H9 (cell line): ENCODE data around the gene DAB1. TPM values are rescaled to one million over a fixed set of nuclear protein-coding genes. Genes with fewer than 3 reads are reported as not detected.

Experiments
- DNase-seq: peaks from one replicate; pipeline ENCODE4 v3.0.0-alpha.2; 2017
- H2AFZ ChIP-seq: one replicate; pipeline ENCODE4 v1.6.1; 2013; ENCODE audit warnings: mild to moderate bottlenecking, low read length, control low read depth, moderate library complexity
- H2AK5ac ChIP-seq: 2 replicates; pipeline ENCODE4 v1.6.1; 2013; ENCODE audit warnings: low read length, control low read depth, mixed read lengths; ENCODE audit not compliant: insufficient read length
- H2BK120ac ChIP-seq: one replicate; pipeline ENCODE4 v1.6.1; 2013; ENCODE audit warnings: low read depth, mild to moderate bottlenecking, low read length, control low read depth, inconsistent platforms; ENCODE audit not compliant: poor library complexity, severe bottlenecking
- H2BK12ac ChIP-seq: 2 replicates; pipeline ENCODE4 v1.6.1; 2013; ENCODE audit warnings: low read length, control low read depth, mixed read lengths, low read depth; ENCODE audit not compliant: insufficient read length
- H2BK15ac ChIP-seq: 2 replicates; pipeline ENCODE4 v1.6.1; 2013; ENCODE audit warnings: low read depth, low read length, control low read depth
- H2BK20ac ChIP-seq: one replicate; pipeline ENCODE4 v1.6.1; 2013; ENCODE audit warnings: low read depth, mild to moderate bottlenecking, low read length, control low read depth, inconsistent platforms; ENCODE audit not compliant: poor library complexity, severe bottlenecking
- H2BK5ac ChIP-seq: 2 replicates; pipeline ENCODE4 v1.6.1; 2013; ENCODE audit warnings: low read length, control low read depth, mixed read lengths; ENCODE audit not compliant: insufficient read length
- H3K14ac ChIP-seq: 2 replicates; pipeline ENCODE4 v1.6.1; 2013; ENCODE audit warnings: low read length, control low read depth; ENCODE audit not compliant: insufficient read depth
- H3K18ac ChIP-seq: 2 replicates; pipeline ENCODE4 v1.6.1; 2013; ENCODE audit warnings: low read depth, mild to moderate bottlenecking, mixed read lengths, low read length, control low read depth; ENCODE audit not compliant: insufficient read length
- H3K23ac ChIP-seq: 2 replicates; pipeline ENCODE4 v1.6.1; 2013; ENCODE audit warnings: low read length, control low read depth, mixed read lengths, low read depth; ENCODE audit not compliant: insufficient read length
- H3K23me2 ChIP-seq: 2 replicates; pipeline ENCODE4 v1.6.1; 2013; ENCODE audit warnings: low read depth, mild to moderate bottlenecking, mixed read lengths, low read length, control low read depth; ENCODE audit not compliant: insufficient read length, poor library complexity, severe bottlenecking
- H3K27ac ChIP-seq: 2 replicates; pipeline ENCODE4 v1.5.1; 2013; ENCODE audit warnings: low read length, control low read depth, mixed read lengths, low read depth; ENCODE audit not compliant: insufficient read length
- H3K27me3 ChIP-seq: 2 replicates; pipeline ENCODE4 v1.6.1; 2013; ENCODE audit warnings: low read length, control low read depth, inconsistent platforms; ENCODE audit not compliant: insufficient read depth
- H3K4ac ChIP-seq: 2 replicates; pipeline ENCODE4 v1.6.1; 2013; ENCODE audit warnings: low read depth, mild to moderate bottlenecking, control low read depth, inconsistent platforms, low read length, moderate library complexity
- H3K4me1 ChIP-seq: 2 replicates; pipeline ENCODE4 v1.6.1; 2013; ENCODE audit warnings: low read length, control low read depth, inconsistent platforms; ENCODE audit not compliant: insufficient read depth
- H3K4me2 ChIP-seq: 2 replicates; pipeline ENCODE4 v1.6.1; 2013; ENCODE audit warnings: low read length, control low read depth, mixed read lengths; ENCODE audit not compliant: insufficient read length, insufficient read depth
- H3K56ac ChIP-seq: 2 replicates; pipeline ENCODE4 v1.6.1; 2013; ENCODE audit warnings: low read depth, mild to moderate bottlenecking, mixed read lengths, low read length, control low read depth; ENCODE audit not compliant: insufficient read length
- H3K79me1 ChIP-seq: 2 replicates; pipeline ENCODE4 v1.6.1; 2013; ENCODE audit warnings: low read depth, mild to moderate bottlenecking, moderate library complexity, low read length, control low read depth, inconsistent platforms; ENCODE audit not compliant: insufficient read depth, poor library complexity, severe bottlenecking
- H3K79me2 ChIP-seq: 2 replicates; pipeline ENCODE4 v1.6.1; 2013; ENCODE audit warnings: low read length, control low read depth, inconsistent platforms; ENCODE audit not compliant: insufficient read depth
- H3K9ac ChIP-seq: 2 replicates; pipeline ENCODE4 v1.6.1; 2013; ENCODE audit warnings: low read length, control low read depth, mixed read lengths; ENCODE audit not compliant: insufficient read length; ENCODE audit errors: extremely low read depth
- H3K9me3 ChIP-seq: one replicate; pipeline ENCODE4 v1.6.1; 2013; ENCODE audit warnings: low read depth, low read length, inconsistent platforms; ENCODE audit not compliant: control insufficient read depth
- H3T11ph ChIP-seq: one replicate; pipeline ENCODE4 v1.6.1; 2013; ENCODE audit warnings: mild to moderate bottlenecking, low read length, control low read depth, inconsistent platforms
- H4K20me1 ChIP-seq: one replicate; pipeline ENCODE4 v1.6.1; 2013; ENCODE audit not compliant: control insufficient read depth, insufficient read length, insufficient read depth
- H4K5ac ChIP-seq: 2 replicates; pipeline ENCODE4 v1.6.1; 2013; ENCODE audit warnings: low read depth, mild to moderate bottlenecking, mixed read lengths, low read length, control low read depth; ENCODE audit not compliant: insufficient read length
- H4K8ac ChIP-seq: replicated peaks from 2 replicates; pipeline ENCODE4 v1.6.1; 2013; ENCODE audit warnings: low read length, control low read depth, mixed read lengths, low read depth; ENCODE audit not compliant: insufficient read length
- H4K91ac ChIP-seq: 2 replicates; pipeline ENCODE4 v1.6.1; 2013; ENCODE audit warnings: low read depth, mild to moderate bottlenecking, moderate library complexity, mixed read lengths, low read length, control low read depth; ENCODE audit not compliant: insufficient read length
- H3K27ac Mint-ChIP-seq, 3 experiments: 2 replicates in 2 of 3; 3 replicates in 1 of 3; pipeline ENCODE4 v1.8.0; 2020 to 2021; ENCODE audit warnings: mixed read lengths in 3 of 3, mild to moderate bottlenecking in 1 of 3, moderate library complexity in 1 of 3
- H3K27me3 Mint-ChIP-seq: 2 replicates; pipeline ENCODE4 v1.8.0; 2021; ENCODE audit warnings: low read depth, mild to moderate bottlenecking, moderate library complexity, mixed read lengths
- H3K36me3 Mint-ChIP-seq, 3 experiments: 2 replicates in 2 of 3; 3 replicates in 1 of 3; pipeline ENCODE4 v1.8.0; 2020 to 2021; ENCODE audit warnings: low read depth in 3 of 3, mixed read lengths in 3 of 3; ENCODE audit not compliant: insufficient read depth in 1 of 3
- H3K4me1 Mint-ChIP-seq, 2 experiments: 2 replicates each; pipeline ENCODE4 v1.8.0; 2020; ENCODE audit warnings: mixed read lengths in 2 of 2
- H3K4me3 Mint-ChIP-seq, 2 experiments: 2 replicates in 1 of 2; 3 replicates in 1 of 2; pipeline ENCODE4 v1.8.0; 2020 to 2021; ENCODE audit warnings: mild to moderate bottlenecking in 2 of 2, mixed read lengths in 2 of 2, moderate library complexity in 1 of 2
- H3K9me3 Mint-ChIP-seq, 2 experiments: 2 replicates in 1 of 2; 3 replicates in 1 of 2; pipeline ENCODE4 v1.8.0; 2020; ENCODE audit warnings: mild to moderate bottlenecking in 2 of 2, mixed read lengths in 2 of 2, moderate library complexity in 1 of 2
- CTCF ChIP-seq: fragments of 200-600 bp; sonication (generic); conservative IDR thresholded peaks from 3 replicates; pipeline ENCODE4 v1.8.0; 2021; ENCODE audit warnings: antibody characterized with exemption, mild to moderate bottlenecking
- total RNA-seq: library from RNA; stranded (reverse); gene quantifications from 2 replicates; pipeline ENCODE4 v1.2.1, GENCODE V29; 2021

Gene DAB1
- total RNA-seq, 1 experiment from 2014 or later = 9.3 TPM

- no peak overlapping the region for H3K27ac ChIP-seq
- Mint-ChIP-seq H3K27me3 (no peaks in the 10 kb centered on the region), H3K4me3 (no peak overlapping the region), H3K4me1 (no peaks in the 10 kb centered on the region), H3K36me3 (no peaks in the 10 kb centered on the region), H3K9me3 (no peaks in the 10 kb centered on the region), H3K27ac (no peak overlapping the region)
- no peak overlapping the region for H3K4me2 ChIP-seq
- no peak overlapping the region for H2BK20ac ChIP-seq
- H2BK15ac ChIP-seq = no peak overlapping the region
- H2AK5ac ChIP-seq = no peak overlapping the region
- H2BK120ac ChIP-seq = no peak overlapping the region
- H4K8ac ChIP-seq = no peak overlapping the region
- no peak overlapping the region for H2BK5ac ChIP-seq
- H3T11ph ChIP-seq = no peak overlapping the region
- no peak overlapping the region for H2AFZ ChIP-seq
- H3K79me2 ChIP-seq = no peaks in the 10 kb centered on the region
- H3K9ac ChIP-seq = no peak overlapping the region
- no peaks in the 10 kb centered on the region for H3K9me3 ChIP-seq
- no peak overlapping the region for H3K56ac ChIP-seq
- no peaks in the 10 kb centered on the region for H3K4me1 ChIP-seq
- no peak overlapping the region for H3K4ac ChIP-seq
- H4K20me1 ChIP-seq = no peaks in the 10 kb centered on the region
- no peak overlapping the region for H3K18ac ChIP-seq
- no peak for DNase-seq
- no peak overlapping the region for H4K91ac ChIP-seq
- H3K23ac ChIP-seq = no peak overlapping the region
- no peaks in the 10 kb centered on the region for H3K79me1 ChIP-seq
- no peak for TF ChIP-seq CTCF
- H3K27me3 ChIP-seq = no peaks in the 10 kb centered on the region
- H3K14ac ChIP-seq = no peak overlapping the region
- H4K5ac ChIP-seq = no peak overlapping the region
- H3K23me2 ChIP-seq = no peaks in the 10 kb centered on the region
- H2BK12ac ChIP-seq = no peak overlapping the region
Observed at GRCh38 chr1:57294177-57294576, 129.7 kb downstream of the DAB1 start.
